ENCODE measurements around the gene BBC3. TPM values are rescaled to one million over a fixed set of nuclear protein-coding genes. Genes with fewer than 3 reads are reported as not detected.
"Not testable (repeated sequence)": the region's sequence is repeated elsewhere in the genome, so short reads cannot be mapped to it uniquely, and the experiment has no call there.

BBC3 gene
- polyA plus RNA-seq, 1 experiment = 3.6 TPM

DNA sequence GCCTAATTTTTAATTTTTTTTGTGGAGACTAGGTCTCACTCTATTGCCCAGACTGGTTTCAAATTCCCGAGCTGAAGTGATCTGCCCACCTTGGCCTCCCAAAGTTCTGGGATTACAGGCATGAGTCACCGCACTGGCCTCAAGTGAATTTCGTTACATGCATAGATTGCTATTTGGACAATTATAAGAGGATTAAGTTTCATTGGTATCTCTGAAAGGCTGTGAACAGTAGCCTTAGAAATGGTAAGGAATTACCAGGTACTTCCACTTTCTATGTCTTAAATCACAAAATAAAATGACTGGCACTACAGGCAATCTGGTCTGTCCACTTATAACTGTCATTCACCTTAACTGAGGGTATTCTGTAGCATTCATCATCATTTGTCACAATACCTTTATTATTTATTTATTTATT is 22.5 kb upstream of the BBC3 start:
- no peaks in the 10 kb centered on the region for H3K9me3 ChIP-seq (ENCODE audit: control insufficient read depth, insufficient read depth, low read length)
- no peaks in the 10 kb centered on the region for H3K27me3 ChIP-seq (ENCODE audit: control insufficient read depth, insufficient read depth, low read length)
- 0 out of 2 replicates have a peak overlapping the region, but pooled peaks have one; percentile 22 for H3K4me3 ChIP-seq (ENCODE audit: low read depth, low read length)
- DNase-seq (ENCODE audit: low read depth, low spot score) = peak; percentile 79
- TF ChIP-seq, protein P1, sequence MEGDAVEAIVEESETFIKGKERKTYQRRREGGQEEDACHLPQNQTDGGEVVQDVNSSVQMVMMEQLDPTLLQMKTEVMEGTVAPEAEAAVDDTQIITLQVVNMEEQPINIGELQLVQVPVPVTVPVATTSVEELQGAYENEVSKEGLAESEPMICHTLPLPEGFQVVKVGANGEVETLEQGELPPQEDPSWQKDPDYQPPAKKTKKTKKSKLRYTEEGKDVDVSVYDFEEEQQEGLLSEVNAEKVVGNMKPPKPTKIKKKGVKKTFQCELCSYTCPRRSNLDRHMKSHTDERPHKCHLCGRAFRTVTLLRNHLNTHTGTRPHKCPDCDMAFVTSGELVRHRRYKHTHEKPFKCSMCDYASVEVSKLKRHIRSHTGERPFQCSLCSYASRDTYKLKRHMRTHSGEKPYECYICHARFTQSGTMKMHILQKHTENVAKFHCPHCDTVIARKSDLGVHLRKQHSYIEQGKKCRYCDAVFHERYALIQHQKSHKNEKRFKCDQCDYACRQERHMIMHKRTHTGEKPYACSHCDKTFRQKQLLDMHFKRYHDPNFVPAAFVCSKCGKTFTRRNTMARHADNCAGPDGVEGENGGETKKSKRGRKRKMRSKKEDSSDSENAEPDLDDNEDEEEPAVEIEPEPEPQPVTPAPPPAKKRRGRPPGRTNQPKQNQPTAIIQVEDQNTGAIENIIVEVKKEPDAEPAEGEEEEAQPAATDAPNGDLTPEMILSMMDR (IDR thresholded peaks at IDR 0.05; ENCODE audit: low read depth, low read length) = no peak
- CTCF ChIA-PET = interaction anchor here (0.6 to 2.3 kb wide), 5 partner anchors 9 to 128 kb away, joined by 3 to 14 read pairs (median 4); no protein-coding TSS in a partner anchor
- POLR2A ChIA-PET = interaction anchor here (1.4 kb wide), 1 partner anchor 28 kb away, joined by 6 read pairs; no protein-coding TSS in a partner anchor
- peak overlapping the region; percentile 91 for H3K27ac ChIP-seq (ENCODE audit: low read depth, low read length)

DNA sequence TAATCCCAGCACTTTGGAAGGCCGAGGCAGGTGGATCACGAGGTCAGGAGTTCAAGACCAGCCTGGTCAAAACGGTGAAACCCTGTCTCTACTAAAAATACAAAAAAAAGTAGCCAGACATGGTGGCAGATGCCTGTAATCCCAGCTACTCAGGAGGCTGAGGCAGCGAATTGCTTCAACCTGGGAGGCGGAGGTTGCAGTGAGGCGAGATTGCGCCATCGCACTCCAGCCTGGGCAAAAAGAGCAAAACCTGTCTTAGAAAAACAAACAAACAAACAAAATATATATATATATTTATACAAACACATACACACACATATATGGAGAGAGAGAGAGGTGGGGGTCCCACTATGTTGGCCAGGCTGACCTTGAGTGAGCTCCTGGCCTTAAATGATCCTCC is 22.0 kb upstream of the BBC3 start:
- not testable (repeated sequence) for H3K27me3 ChIP-seq (ENCODE audit: control insufficient read depth, insufficient read depth, low read length); H3K4me3 ChIP-seq (ENCODE audit: low read depth, low read length); H3K9me3 ChIP-seq (ENCODE audit: control insufficient read depth, insufficient read depth, low read length); DNase-seq (ENCODE audit: low read depth, low spot score)
- ChIA-PET CTCF (interaction anchor here (0.6 to 2.3 kb wide), 5 partner anchors 8 to 127 kb away, joined by 3 to 14 read pairs (median 4); no protein-coding TSS in a partner anchor), POLR2A (interaction anchor here (1.4 kb wide), 1 partner anchor 27 kb away, joined by 6 read pairs; no protein-coding TSS in a partner anchor)
- H3K27ac ChIP-seq (ENCODE audit: low read depth, low read length) = peak overlapping the region; percentile 87

DNA sequence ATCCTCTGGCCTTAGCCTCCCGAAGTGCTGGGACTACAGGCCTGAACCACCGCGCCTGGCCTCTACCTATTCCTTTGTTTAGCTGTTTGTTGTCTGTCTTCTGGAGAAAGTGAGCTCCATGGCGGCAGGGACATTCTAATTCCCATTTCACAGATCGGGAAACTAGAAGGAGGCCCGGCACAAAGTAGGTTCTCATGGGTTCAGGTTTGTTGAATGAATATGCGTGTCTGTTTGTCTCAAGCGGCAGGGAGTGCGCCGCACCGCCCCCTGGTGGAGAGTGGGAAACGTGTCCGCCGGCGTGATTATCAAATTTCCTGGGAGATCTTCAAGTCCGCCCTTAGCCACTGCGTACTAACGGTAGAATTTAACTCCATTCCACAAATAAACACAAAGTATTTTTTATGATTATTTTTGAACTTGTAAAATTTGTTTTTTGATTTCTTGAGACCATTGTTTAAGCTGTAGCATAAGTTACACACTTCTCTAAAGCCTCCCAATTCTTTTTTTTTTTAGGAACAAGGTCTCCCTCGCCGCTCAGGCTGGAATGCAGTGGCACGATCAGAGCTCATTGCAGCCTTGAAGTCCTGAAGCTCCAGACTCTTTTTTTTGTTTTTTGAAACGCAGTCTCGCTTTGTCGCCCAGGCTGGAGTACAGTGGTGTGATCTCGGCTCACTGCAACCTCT is 16.4 kb upstream of the BBC3 start:
- DNase-seq (ENCODE audit: low read depth, low spot score) = peak; percentile 49
- H3K27ac ChIP-seq (ENCODE audit: low read depth, low read length) = no peak overlapping the region
- H3K27me3 ChIP-seq (ENCODE audit: control insufficient read depth, insufficient read depth, low read length) = no peaks in the 10 kb centered on the region
- TF ChIP-seq, protein P1 (IDR thresholded peaks at IDR 0.05; ENCODE audit: low read depth, low read length) = peak; percentile 97
- ChIA-PET POLR2A (no interaction called here), CTCF (interaction anchor here (0.6 to 6.3 kb wide), 40 partner anchors 8 to 407 kb away, joined by 3 to 351 read pairs (median 5); partner anchors contain the start of genes CCDC9, DHX34 and SAE1)
- no peak overlapping the region for H3K4me3 ChIP-seq (ENCODE audit: low read depth, low read length)
- no peaks in the 10 kb centered on the region; the same call in 1 of the 2 replicates for H3K9me3 ChIP-seq (ENCODE audit: control insufficient read depth, insufficient read depth, low read length)

DNA sequence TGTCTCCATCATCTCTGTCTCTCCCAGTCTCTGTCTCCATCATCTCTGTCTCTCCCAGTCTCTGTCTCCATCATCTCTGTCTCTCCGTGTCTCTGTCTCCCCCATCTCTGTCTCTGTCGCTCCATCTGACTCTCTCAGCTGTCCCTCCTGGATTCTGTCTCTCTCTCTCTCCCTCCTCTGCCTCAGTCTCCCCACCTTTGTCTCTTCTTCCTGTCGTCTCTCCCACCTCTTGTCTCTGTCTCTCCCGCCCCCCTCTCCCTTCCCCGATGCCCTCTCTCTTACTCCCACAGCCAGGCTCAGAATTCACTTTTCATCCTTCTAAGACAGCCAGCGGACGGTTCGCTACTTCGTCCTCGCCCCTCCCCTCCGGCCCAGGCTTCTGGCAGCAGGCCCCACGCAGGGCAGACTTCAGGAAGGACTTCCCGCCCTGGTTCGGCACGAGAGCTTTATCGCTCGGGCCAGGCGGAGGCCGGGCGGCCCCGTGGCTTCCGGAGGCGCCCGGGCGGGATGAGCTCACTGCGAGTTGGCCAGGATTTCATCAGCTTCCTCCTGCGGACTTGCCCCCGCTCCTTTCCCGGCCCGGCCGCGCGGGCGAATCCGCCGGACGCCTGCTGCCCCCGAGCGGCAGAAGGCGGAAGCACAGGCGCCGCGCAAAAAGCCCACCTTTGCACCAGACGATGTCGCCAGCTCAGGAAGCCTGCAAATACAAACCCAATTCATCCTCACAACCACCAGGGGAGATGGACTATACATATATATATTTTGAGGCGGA is 13.0 kb upstream of the BBC3 start:
- CTCF ChIA-PET = interaction anchor here (0.6 to 6.3 kb wide), 35 partner anchors 9 to 270 kb away, joined by 3 to 351 read pairs (median 8); partner anchors contain the start of genes CCDC9, SAE1 and ZC3H4
- H3K27ac ChIP-seq (ENCODE audit: low read depth, low read length) = peak overlapping the region; percentile 95

More for the DNA sequence above, 13.0 kb upstream of the BBC3 start:
- POLR2A ChIA-PET = interaction anchor here (0.6 to 2.7 kb wide), 15 partner anchors 12 to 393 kb away, joined by 3 to 56 read pairs (median 4); partner anchors contain the start of genes AP2S1, CCDC9 and ZC3H4
- H3K27me3 ChIP-seq (ENCODE audit: control insufficient read depth, insufficient read depth, low read length) = no peaks in the 10 kb centered on the region
- peak; percentile 94 for DNase-seq (ENCODE audit: low read depth, low spot score)
- no peaks in the 10 kb centered on the region; the same call in 1 of the 2 replicates for H3K9me3 ChIP-seq (ENCODE audit: control insufficient read depth, insufficient read depth, low read length)
- peak overlapping the region; percentile 63 for H3K4me3 ChIP-seq (ENCODE audit: low read depth, low read length)
- TF ChIP-seq, protein P1 (IDR thresholded peaks at IDR 0.05; ENCODE audit: low read depth, low read length) = peak; percentile 92
